Stimulated activated CD8-positive, alpha-beta memory T cell treated with anti-CD3 and anti-CD28 coated beads, Interleukin-2, amount 100 ng/mL, for 48 hours (primary cell): ENCODE results near the gene CUZD1.
"Not testable (repeated sequence)": the region's sequence is repeated elsewhere in the genome, so short reads cannot be mapped to it uniquely, and the experiment has no call there.

Source experiments
- DNase-seq, 2 donors: peaks; one replicate each; pipeline ENCODE4 v3.0.0-alpha.2; 2020; ENCODE audit warnings: low read depth in 2 of 2

Gene CUZD1

GRCh38 chr10:122845783-122846332 is at the start of gene CUZD1:
Gene CUZD1, minus strand, starts transcription at chr10:122845857. Its CDS starts 14 bp downstream, at chr10:122845843.
- DNase-seq, result no peak

GRCh38 chr10:122894261-122894944 is 48.7 kb upstream of the CUZD1 start:
- no peak for DNase-seq

GRCh38 chr10:122884166-122884565 is 38.5 kb upstream of the CUZD1 start:
- DNase-seq, result no peak

GRCh38 chr10:122882766-122883165 is 37.1 kb upstream of the CUZD1 start:
- DNase-seq, result no peak

GRCh38 chr10:122879339-122880273 is 33.9 kb upstream of the CUZD1 start, which contains the start of gene FAM24B:
Gene FAM24B, minus strand, starts transcription at chr10:122879581. Its CDS starts 29,066 bp downstream, at chr10:122850515.
- peak; percentile 87 to 90 for DNase-seq

- peak in 1 of 2 donors; percentile 8 for DNase-seq
These were observed 33.2 kb upstream of the CUZD1 start for GRCh38 chr10:122878799-122879338.

- no peak for DNase-seq
These were observed 31.6 kb upstream of the CUZD1 start for GRCh38 chr10:122877264-122877663.

GRCh38 chr10:122876467-122876855 is 30.8 kb upstream of the CUZD1 start:
- DNase-seq, result no peak

GRCh38 chr10:122875843-122876466 is 30.3 kb upstream of the CUZD1 start:
- DNase-seq, result no peak

GRCh38 chr10:122871947-122872346 is 26.3 kb upstream of the CUZD1 start:
- not testable (repeated sequence) for DNase-seq

GRCh38 chr10:122868768-122869167 is 23.1 kb upstream of the CUZD1 start:
- DNase-seq, result not testable (repeated sequence)

- DNase-seq, result not testable (repeated sequence)
These were observed 21.3 kb upstream of the CUZD1 start for GRCh38 chr10:122866757-122867482.

- DNase-seq, result no peak
These were observed 19.2 kb upstream of the CUZD1 start for GRCh38 chr10:122864901-122865300.

GRCh38 chr10:122864194-122864592 is 18.5 kb upstream of the CUZD1 start:
- DNase-seq, result no peak

- DNase-seq, result no peak
These were observed 17.8 kb upstream of the CUZD1 start for GRCh38 chr10:122863216-122864193.

GRCh38 chr10:122861711-122862161 is 16.1 kb upstream of the CUZD1 start:
- DNase-seq, result no peak

- no peak for DNase-seq
These were observed 13.9 kb upstream of the CUZD1 start for GRCh38 chr10:122859527-122859926.

GRCh38 chr10:122858042-122858441 is 12.4 kb upstream of the CUZD1 start:
- DNase-seq, result not testable (repeated sequence)

- no peak for DNase-seq
These were observed 11.2 kb upstream of the CUZD1 start for GRCh38 chr10:122856902-122857301.

- DNase-seq, result no peak
These were observed 10.1 kb upstream of the CUZD1 start for GRCh38 chr10:122855745-122856144.
